ENCODE measurements around the gene DNHD1.

DNA sequence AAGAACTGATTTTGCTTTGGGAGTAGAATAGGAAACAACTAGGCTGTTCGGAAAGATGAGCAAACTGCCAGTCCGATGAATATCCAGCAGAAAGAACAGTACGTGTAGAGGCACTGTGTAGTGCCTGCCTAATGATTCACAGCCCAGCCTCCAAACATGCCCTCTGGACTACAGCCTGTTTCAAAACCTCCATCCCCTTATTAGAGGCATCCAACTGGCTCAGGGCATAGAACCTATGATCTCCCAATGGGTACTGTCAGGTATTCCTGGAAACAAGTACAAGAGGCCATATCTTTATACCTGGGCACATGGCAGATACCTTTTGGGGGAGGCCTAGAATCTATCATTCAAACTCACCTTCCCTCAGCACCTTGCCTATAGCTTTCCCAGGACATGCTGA, 101.5 kb downstream of the DNHD1 start:
- no peak for TF ChIP-seq TP53 (CRISPR knock-in tag; IDR thresholded peaks at IDR 0.05)
- TF ChIP-seq, protein P1, sequence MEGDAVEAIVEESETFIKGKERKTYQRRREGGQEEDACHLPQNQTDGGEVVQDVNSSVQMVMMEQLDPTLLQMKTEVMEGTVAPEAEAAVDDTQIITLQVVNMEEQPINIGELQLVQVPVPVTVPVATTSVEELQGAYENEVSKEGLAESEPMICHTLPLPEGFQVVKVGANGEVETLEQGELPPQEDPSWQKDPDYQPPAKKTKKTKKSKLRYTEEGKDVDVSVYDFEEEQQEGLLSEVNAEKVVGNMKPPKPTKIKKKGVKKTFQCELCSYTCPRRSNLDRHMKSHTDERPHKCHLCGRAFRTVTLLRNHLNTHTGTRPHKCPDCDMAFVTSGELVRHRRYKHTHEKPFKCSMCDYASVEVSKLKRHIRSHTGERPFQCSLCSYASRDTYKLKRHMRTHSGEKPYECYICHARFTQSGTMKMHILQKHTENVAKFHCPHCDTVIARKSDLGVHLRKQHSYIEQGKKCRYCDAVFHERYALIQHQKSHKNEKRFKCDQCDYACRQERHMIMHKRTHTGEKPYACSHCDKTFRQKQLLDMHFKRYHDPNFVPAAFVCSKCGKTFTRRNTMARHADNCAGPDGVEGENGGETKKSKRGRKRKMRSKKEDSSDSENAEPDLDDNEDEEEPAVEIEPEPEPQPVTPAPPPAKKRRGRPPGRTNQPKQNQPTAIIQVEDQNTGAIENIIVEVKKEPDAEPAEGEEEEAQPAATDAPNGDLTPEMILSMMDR (IDR thresholded peaks at IDR 0.05), result no peak
- TF ChIP-seq ELF4 (CRISPR knock-in tag; IDR thresholded peaks at IDR 0.05; ENCODE audit: low read depth), result no peak
- no peak for TF ChIP-seq ARID4B (CRISPR knock-in tag; IDR thresholded peaks at IDR 0.05; ENCODE audit: borderline replicate concordance)
- TF ChIP-seq, protein P2, sequence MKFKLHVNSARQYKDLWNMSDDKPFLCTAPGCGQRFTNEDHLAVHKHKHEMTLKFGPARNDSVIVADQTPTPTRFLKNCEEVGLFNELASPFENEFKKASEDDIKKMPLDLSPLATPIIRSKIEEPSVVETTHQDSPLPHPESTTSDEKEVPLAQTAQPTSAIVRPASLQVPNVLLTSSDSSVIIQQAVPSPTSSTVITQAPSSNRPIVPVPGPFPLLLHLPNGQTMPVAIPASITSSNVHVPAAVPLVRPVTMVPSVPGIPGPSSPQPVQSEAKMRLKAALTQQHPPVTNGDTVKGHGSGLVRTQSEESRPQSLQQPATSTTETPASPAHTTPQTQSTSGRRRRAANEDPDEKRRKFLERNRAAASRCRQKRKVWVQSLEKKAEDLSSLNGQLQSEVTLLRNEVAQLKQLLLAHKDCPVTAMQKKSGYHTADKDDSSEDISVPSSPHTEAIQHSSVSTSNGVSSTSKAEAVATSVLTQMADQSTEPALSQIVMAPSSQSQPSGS (CRISPR knock-in tag; IDR thresholded peaks at IDR 0.05; ENCODE audit: borderline replicate concordance, low read depth), result no peak
- no peak for TF ChIP-seq NR1H2 (CRISPR knock-in tag; IDR thresholded peaks at IDR 0.05)
- TF ChIP-seq MAX (CRISPR knock-in tag; IDR thresholded peaks at IDR 0.05), result no peak
